CD4-positive, alpha-beta T cell treated with Interleukin-4 for 4 hours (primary cell): ENCODE results near the gene PLEKHS1.

ENCODE experiments used
- DNase-seq: peaks from one replicate; pipeline ENCODE4 v3.0.0-alpha.2; 2020

The PLEKHS1 gene

GRCh38 chr10:113751181-113751732, at the start of gene PLEKHS1:
Gene PLEKHS1 (plus strand): TSS chr10:113751682. CDS start chr10:113755278, 3,596 bp downstream.
- DNase-seq, result no peak

DNA sequence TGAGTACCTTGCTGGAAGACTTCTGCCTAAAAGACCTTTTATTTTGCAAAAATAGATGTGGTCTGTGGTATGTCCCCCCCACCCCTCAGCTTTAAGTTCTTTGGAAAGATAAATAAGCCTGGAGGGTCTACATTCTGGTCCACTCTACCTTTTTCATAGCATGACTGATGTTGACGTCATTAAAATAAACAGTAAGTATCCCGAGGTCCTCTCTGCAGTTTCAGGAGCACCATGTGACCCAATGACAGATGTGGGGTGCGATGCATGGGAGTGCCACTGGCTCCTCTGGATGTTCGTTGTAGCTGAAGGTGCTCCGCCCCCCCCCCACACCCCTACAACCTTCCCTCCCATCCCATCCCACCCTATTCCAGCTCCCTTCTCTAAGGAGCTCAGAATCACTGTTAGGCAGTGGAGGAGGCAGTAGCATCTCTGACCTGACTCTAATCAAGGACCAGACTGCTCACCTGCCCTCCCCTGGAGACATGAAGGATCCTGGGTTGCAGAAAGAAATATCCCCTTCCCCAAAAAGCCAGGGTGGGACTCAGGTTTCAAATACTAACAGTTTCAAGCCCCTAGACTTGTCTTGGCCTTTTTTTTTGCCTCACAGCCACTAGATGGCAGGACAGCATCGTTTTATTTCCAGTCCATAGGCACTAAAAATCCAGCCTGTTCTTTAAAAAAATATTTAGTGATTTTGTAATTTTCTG, 46.7 kb upstream of the PLEKHS1 start:
- peak; percentile 20 for DNase-seq

DNA sequence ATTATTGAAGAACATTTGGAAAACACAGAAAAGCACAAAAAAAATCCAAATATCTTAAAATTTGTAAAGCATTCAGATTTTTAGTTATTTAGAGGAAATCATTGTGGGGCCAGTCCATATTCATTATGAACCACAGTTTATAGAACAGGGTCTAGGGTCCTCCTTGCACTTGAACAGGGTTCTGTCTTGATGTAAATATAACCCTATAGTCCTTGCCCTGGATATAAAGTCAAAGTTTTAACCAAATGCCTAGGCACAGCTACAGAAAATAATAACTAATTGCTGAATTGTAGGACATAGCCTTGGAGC, 46.2 kb upstream of the PLEKHS1 start:
- no peak for DNase-seq

GRCh38 chr10:113706623-113707022, 44.9 kb upstream of the PLEKHS1 start:
- no peak for DNase-seq

DNA sequence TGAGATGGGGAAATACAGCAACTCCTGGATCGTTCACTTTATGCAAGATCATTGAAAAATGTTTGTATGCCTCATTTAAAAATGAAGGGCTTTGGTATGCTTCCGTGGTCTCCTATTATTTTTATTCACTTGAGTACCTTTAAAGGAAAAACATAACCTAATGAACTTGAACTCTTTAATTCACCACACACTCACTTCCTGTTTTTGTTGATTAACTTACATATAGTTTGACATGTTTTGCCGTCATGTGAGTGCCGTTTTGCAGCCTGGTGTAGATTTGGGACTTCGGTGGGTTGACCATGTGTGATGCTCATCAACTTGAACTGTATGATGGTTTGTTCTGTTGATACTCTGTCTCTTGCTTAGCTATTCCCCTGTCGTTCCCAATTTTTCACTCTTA, 42.8 kb upstream of the PLEKHS1 start:
- DNase-seq, result no peak

DNA sequence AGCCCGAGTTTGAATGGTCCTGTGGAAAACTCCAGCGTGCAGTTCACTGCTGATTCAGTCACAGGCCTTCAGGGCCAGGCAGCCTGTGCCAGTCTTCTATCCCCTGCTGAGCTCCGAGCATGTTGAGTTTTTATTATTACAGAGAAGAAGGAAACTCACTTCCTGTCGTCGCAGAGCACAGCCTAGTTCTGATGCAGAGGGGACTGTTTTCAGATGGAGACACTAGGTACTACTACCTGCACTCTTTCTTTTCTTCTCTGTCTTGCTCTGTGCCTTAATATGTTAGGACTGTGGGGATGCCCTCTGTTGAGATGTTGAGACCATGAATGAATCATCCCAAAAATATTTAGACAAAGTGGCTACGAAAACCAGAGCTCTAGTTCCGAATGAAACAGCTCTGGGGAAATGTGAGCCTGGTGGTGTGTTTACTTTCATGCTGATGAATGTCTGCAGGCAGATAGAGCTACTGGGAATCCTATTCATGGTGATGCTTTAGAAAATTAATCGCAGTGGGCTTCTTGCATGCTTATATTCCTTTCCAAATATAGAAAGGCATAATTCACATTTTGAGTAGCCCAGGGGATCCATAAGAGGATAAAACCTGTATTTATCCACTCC, 42.2 kb upstream of the PLEKHS1 start:
- DNase-seq, result no peak

- DNase-seq, result no peak
These were observed 40.3 kb upstream of the PLEKHS1 start for GRCh38 chr10:113711142-113711541.

- DNase-seq, result no peak
These were observed 39.5 kb upstream of the PLEKHS1 start for GRCh38 chr10:113712024-113712423.

- no peak for DNase-seq
These were observed 38.5 kb upstream of the PLEKHS1 start for GRCh38 chr10:113712755-113713639.

DNA sequence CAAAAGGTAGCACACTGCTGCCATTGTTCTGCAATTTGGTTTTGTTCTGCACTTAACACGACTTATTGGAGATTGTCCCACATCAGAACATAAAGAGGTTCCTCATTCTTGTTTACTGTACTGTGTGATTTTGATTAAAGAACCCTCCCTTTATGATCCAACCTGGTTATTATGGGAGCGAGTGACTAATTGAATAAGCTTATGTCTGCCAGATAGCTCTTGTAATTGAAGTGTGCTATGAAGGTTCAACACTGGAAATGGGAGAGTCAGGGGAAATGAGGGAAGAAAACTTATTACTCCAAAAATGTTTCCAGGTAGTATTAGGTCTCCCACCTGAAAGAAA, 37.9 kb upstream of the PLEKHS1 start:
- no peak for DNase-seq

GRCh38 chr10:113716109-113716910, 35.2 kb upstream of the PLEKHS1 start:
- no peak for DNase-seq

DNA sequence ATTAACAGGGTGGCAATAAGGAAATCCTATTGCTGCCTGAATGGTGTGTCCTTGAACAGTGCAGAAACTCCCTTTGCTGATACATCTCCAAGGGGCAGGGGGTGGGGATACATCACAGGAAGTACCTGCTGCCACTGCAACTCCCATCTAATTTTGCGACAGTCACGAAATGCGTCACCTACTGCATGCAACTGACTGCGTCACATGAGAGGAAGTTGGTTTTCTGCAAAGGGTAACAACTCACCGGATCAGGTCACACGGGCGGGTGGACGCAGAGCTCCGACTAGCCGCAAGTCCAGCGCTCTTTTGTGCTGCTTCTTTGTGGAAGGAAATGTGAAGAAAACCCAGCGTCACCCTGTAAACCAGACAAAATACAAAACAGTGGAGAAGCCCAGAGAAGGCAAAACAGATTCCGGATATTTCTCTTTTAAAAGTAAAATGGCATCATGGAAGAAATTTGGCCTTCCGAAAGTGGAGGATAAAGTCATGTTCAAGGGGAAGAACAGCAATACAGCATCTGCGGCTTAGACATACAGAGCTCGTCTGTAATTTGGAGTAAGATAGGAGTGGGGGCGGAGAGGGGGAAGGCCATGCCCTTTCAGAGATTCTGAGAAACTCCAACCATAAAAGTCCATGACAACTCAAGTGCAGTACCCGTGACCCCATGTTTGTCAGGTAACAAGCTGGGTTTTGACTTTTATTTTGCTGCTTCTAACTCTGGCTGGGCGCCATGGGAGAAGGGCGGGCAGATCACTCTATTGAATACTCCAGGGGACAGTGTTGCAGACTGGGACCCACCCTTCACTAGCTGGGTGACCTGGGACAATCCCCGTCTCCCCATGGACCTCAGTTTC, 32.3 kb upstream of the PLEKHS1 start:
- no peak for DNase-seq

DNA sequence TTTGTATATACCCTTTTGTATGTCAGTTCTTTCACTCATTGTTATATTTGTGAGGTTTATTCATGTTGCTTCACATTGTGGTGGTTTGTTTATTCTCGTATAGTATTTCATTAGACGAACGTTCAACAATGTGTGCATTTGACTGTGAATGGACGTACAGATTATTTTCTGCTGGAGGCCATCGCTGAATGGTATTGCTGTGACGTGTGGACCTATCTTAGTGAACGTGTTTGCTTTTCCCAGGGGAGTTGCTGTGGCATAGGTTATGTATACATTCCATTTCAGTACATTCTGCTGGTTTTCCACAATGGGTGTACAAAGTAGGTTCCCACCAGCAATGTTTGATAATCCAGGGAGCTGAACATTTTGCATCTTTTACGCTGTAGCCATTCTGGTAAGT, 31.1 kb upstream of the PLEKHS1 start:
- no peak for DNase-seq

GRCh38 chr10:113732160-113732881, 19.2 kb upstream of the PLEKHS1 start:
- no peak for DNase-seq

GRCh38 chr10:113732966-113733365, 18.5 kb upstream of the PLEKHS1 start:
- no peak for DNase-seq

GRCh38 chr10:113733635-113734034, 17.8 kb upstream of the PLEKHS1 start:
- no peak for DNase-seq

DNA sequence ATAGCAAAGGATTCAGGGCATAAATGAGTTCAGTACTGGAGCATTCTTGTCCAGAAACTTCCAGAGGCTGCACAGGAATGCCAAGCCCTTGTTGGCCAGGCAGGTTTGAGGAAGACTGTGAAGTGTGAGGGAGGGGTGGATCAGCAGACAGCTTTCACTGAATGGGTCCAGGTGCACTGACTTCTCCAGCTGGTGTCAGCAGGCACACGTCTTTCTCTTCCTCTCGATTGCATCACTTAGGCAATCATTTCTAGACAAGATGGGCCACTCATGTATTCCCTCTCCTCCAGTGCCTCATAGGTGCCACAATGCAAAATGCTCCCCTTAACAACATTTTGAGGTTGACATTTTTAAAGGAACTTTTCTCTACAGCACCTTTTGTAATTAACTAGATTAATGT, 15.6 kb upstream of the PLEKHS1 start:
- DNase-seq, result no peak

DNA sequence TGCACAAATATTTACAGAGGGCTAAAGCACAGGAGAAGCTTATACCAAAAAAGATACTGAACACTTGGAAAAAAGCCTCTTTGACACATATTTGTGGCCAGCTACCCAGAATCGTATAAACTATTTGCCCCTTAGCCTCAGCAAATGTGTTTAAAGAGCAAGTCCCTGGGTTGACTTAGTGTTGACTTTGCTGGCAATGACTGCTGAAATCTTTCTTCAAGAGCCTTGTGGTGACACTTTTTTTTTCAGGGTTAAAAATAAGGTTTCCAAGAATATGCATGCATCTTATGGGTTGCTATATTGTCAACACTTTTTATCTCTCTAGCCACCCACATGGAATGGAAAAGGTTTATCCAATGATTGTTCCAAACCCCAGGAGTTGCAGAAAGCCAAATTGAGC, 14.9 kb upstream of the PLEKHS1 start:
- DNase-seq, result no peak

GRCh38 chr10:113739031-113739430, 12.5 kb upstream of the PLEKHS1 start:
- DNase-seq, result no peak

DNA sequence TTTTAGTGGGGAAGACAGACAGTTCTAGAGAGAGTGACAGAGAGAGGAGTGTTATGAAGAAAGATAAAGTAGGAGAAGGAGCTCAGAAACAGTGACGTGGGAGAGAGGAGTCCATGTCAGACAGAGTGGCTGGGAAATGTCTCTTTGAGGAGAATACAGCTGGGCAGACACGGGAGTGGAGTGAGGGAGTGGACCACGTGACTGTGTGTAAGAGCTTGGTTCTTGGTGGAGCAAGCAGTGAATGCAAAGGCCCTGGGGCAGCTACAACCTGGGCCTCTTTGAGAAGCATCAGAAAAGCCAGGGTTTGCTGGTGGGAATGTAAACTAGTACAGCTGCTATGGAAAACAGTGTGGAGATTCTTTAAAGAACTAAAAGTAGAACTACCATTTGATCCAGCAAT, 11.9 kb upstream of the PLEKHS1 start:
- DNase-seq, result no peak

DNA sequence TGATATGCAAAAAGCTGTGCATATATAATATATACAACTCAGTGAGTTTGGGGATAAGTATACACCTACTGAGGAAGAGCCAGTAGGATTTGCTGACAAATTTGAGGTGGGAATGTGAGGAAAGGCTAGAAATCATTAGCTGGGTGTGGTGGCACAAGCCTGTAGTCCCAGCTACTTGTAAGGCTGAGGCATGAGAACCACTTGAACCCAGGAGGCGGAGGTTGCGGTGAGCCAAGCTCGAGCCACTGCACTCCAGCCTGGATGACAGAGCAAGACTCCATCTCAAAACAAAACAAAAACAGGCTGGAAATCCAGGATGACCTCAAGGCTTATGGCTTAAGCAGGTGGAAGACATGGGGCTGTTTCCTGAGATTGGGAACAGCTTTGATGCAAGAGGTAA, 10.6 kb upstream of the PLEKHS1 start:
- no peak for DNase-seq
